NCI-H748 (cell line): ENCODE data around the gene LRRK2.

Source experiments
- DNase-seq: peaks from one replicate; lab custom pipeline; 2025; ENCODE audit not compliant: unreplicated experiment; lab: John Stamatoyannopoulos, UW

Gene LRRK2

GRCh38 chr12:40224439-40225291, at the start of gene LRRK2:
LRRK2 (plus strand) TSS chr12:40224997; CDS start chr12:40225132, 135 bp downstream.
- DNase-seq = peak; percentile 48

- no peak for DNase-seq
Measured at GRCh38 chr12:40175045-40175444, 49.8 kb upstream of the LRRK2 start.

- no peak for DNase-seq
Measured at GRCh38 chr12:40175489-40175888, 49.3 kb upstream of the LRRK2 start.

- DNase-seq = no peak
Measured at GRCh38 chr12:40178701-40179100, 46.1 kb upstream of the LRRK2 start.

GRCh38 chr12:40181490-40181889, 43.3 kb upstream of the LRRK2 start:
- DNase-seq = no peak

GRCh38 chr12:40183715-40184114, 41.1 kb upstream of the LRRK2 start:
- DNase-seq = no peak

GRCh38 chr12:40184493-40185302, 40.1 kb upstream of the LRRK2 start:
- DNase-seq = no peak

- DNase-seq = no peak
Measured at GRCh38 chr12:40185303-40185693, 39.5 kb upstream of the LRRK2 start.

- no peak for DNase-seq
Measured at GRCh38 chr12:40188558-40189320, 36.1 kb upstream of the LRRK2 start.

GRCh38 chr12:40192704-40193255, 32.0 kb upstream of the LRRK2 start:
- no peak for DNase-seq

GRCh38 chr12:40194846-40195245, 30.0 kb upstream of the LRRK2 start:
- no peak for DNase-seq

GRCh38 chr12:40197590-40197989, 27.2 kb upstream of the LRRK2 start:
- DNase-seq = no peak

GRCh38 chr12:40198601-40199000, 26.2 kb upstream of the LRRK2 start:
- no peak for DNase-seq

GRCh38 chr12:40202095-40203059, 22.4 kb upstream of the LRRK2 start:
- no peak for DNase-seq

GRCh38 chr12:40203060-40203430, 21.8 kb upstream of the LRRK2 start:
- no peak for DNase-seq

GRCh38 chr12:40204337-40204736, 20.5 kb upstream of the LRRK2 start:
- no peak for DNase-seq

GRCh38 chr12:40207551-40207950, 17.2 kb upstream of the LRRK2 start:
- no peak for DNase-seq

GRCh38 chr12:40208707-40209446, 15.9 kb upstream of the LRRK2 start:
- DNase-seq = no peak

GRCh38 chr12:40209886-40210285, 14.9 kb upstream of the LRRK2 start:
- DNase-seq = no peak
